OCI-LY3 (cell line): ENCODE measurements around the gene UBXN10.

Experiments
- H2AFZ ChIP-seq: fragments of 200-600, 300-600 bp; shearing (Covaris generic); 2 replicates; pipeline ENCODE4 v1.6.0; 2014; ENCODE audit warnings: antibody characterized with exemption, low read depth, low read length
- H3K27ac ChIP-seq: fragments of 200-600, 300-600 bp; sonication (generic); 2 replicates; pipeline ENCODE4 v1.5.1; 2014; ENCODE audit warnings: mild to moderate bottlenecking, low read length, moderate library complexity, mixed read lengths
- H3K27me3 ChIP-seq: fragments of 200-600, 300-600 bp; sonication (generic); 2 replicates; pipeline ENCODE4 v1.6.1; 2014; ENCODE audit warnings: low read depth, low read length, mixed read lengths
- H3K36me3 ChIP-seq: fragments of 200-600, 300-600 bp; sonication (generic); replicated peaks from 2 replicates; pipeline ENCODE3; 2014; ENCODE audit warnings: low read depth, low read length, mixed read lengths
- H3K4me1 ChIP-seq: fragments of 300-600, 200-600 bp; sonication (generic); 2 replicates; pipeline ENCODE4 v1.6.1; 2014; ENCODE audit warnings: low read length, mixed read lengths
- H3K4me2 ChIP-seq: fragments of 200-600, 300-600 bp; sonication (generic); 2 replicates; pipeline ENCODE4 v1.6.1; 2014; ENCODE audit warnings: low read length, mixed read lengths
- H3K4me3 ChIP-seq: fragments of 300-600, 200-600 bp; sonication (generic); 2 replicates; pipeline ENCODE4 v1.5.1; 2014; ENCODE audit warnings: antibody characterized with exemption, mild to moderate bottlenecking, low read length, moderate library complexity
- H3K79me2 ChIP-seq: fragments of 300-600, 200-600 bp; shearing (Covaris generic); 2 replicates; pipeline ENCODE4 v1.6.1; 2014; ENCODE audit warnings: mild to moderate bottlenecking, low read length, mixed read lengths
- H3K9ac ChIP-seq: fragments of 300-600, 200-600 bp; shearing (Covaris generic); 2 replicates; pipeline ENCODE4 v1.6.0; 2014; ENCODE audit warnings: mild to moderate bottlenecking, low read length, moderate library complexity
- H3K9me3 ChIP-seq: fragments of 200-600, 300-600 bp; shearing (Covaris generic); 2 replicates; pipeline ENCODE4 v1.6.1; 2014; ENCODE audit warnings: low read length, mixed read lengths; ENCODE audit not compliant: insufficient read depth
- H4K20me1 ChIP-seq: fragments of 200-600, 300-600 bp; sonication (generic); 2 replicates; pipeline ENCODE4 v1.6.1; 2016; ENCODE audit warnings: low read length, mixed read lengths; ENCODE audit not compliant: insufficient read depth
- EZH2phosphoT487 ChIP-seq: fragments of 200-600 bp; shearing (Covaris generic); IDR thresholded peaks from 2 replicates; pipeline ENCODE4 v1.6.1; 2018; ENCODE audit warnings: antibody characterized with exemption, mixed run types, low read depth
- TF ChIP-seq, protein P1 (sequence below): fragments of 200-600, 300-600 bp; sonication (generic); IDR thresholded peaks from 2 replicates; pipeline ENCODE4 v1.5.1; 2014; ENCODE audit warnings: antibody characterized with exemption, low read length, low read depth

Gene UBXN10

DNA sequence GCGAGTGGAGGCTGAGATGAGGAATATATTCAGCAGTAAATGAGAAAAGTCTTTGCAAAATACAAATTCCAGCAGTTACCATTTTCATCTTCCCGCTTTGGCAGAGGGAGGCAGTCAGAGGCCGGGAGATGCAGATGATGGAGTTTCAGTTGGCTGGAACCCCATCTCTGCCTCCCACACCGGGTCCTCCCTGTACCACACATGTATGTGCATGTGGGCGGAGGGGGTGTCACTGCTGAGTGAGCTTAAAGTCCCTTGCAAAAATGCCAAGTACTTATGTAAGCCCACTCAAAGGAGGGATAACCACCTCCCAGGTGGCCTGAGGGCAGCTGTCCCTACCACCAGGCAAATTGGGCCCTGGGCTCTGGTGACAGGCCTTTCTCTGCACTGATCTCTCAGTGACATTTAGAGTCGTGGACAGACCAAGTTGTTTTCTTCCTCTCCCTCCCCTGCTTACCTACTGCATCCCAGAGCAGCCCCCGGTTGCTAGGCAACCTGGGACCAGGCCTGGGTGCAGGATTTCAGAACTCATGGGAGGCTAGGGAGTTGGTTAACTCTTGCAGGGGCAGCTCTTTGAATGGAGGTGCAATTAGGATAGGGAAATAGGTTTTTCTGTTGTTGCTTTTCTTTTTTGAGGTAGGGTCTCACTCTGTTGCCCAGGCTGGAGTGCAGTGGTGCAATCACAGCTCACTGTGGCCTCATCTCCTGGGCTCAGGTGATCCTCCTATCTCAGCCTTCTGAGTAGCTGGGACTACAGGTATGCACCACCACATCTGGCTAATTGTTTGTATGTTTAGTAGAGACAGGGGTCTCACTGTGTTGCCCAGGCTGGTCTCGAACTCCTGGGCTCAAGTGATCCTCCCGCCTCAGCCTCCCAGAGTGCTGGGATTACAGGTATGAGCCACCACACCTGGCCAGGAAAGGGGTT is 17.1 kb upstream of the UBXN10 start:
- H3K4me3 ChIP-seq = no peak overlapping the region
- peaks cover 12% of the 10 kb centered on the region for H3K4me1 ChIP-seq
- no peaks in the 10 kb centered on the region for H4K20me1 ChIP-seq
- no peak overlapping the region for H2AFZ ChIP-seq
- no peak overlapping the region for H3K4me2 ChIP-seq
- H3K36me3 ChIP-seq = no peaks in the 10 kb centered on the region
- no peaks in the 10 kb centered on the region for H3K27me3 ChIP-seq
- no peak overlapping the region for H3K27ac ChIP-seq
- no peaks in the 10 kb centered on the region for H3K79me2 ChIP-seq
- H3K9me3 ChIP-seq = no peaks in the 10 kb centered on the region
- TF ChIP-seq, protein P1, sequence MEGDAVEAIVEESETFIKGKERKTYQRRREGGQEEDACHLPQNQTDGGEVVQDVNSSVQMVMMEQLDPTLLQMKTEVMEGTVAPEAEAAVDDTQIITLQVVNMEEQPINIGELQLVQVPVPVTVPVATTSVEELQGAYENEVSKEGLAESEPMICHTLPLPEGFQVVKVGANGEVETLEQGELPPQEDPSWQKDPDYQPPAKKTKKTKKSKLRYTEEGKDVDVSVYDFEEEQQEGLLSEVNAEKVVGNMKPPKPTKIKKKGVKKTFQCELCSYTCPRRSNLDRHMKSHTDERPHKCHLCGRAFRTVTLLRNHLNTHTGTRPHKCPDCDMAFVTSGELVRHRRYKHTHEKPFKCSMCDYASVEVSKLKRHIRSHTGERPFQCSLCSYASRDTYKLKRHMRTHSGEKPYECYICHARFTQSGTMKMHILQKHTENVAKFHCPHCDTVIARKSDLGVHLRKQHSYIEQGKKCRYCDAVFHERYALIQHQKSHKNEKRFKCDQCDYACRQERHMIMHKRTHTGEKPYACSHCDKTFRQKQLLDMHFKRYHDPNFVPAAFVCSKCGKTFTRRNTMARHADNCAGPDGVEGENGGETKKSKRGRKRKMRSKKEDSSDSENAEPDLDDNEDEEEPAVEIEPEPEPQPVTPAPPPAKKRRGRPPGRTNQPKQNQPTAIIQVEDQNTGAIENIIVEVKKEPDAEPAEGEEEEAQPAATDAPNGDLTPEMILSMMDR = no peak
- H3K9ac ChIP-seq = no peak overlapping the region

DNA sequence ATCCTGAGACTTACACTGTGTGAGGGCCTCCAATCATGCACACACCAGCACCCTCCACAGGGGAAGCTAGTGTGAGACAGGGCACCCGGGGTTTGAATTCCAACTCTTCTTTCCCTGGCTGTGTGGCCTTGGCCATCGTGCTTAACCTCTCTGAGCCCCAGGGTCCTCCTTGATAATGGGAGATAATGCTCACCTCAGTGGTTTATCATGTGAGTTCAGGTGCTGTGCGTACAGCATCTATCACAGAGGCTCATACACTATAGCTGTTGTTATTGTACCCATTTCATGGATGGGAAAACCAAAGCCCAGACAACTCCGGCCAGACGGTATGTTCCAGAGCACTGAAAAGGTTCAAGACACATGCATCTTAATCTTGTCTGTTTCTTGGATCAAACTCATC is 16.0 kb upstream of the UBXN10 start:
- Histone ChIP-seq H3K4me2 (no peak overlapping the region), H3K9ac (no peak overlapping the region), H3K79me2 (no peaks in the 10 kb centered on the region), H2AFZ (no peak overlapping the region), H3K4me3 (no peak overlapping the region), H3K27ac (no peak overlapping the region), H3K9me3 (no peaks in the 10 kb centered on the region), H3K4me1 (peaks cover 15% of the 10 kb centered on the region), H3K27me3 (no peaks in the 10 kb centered on the region), H4K20me1 (no peaks in the 10 kb centered on the region), H3K36me3 (no peaks in the 10 kb centered on the region)
- TF ChIP-seq, protein P1 = no peak

DNA sequence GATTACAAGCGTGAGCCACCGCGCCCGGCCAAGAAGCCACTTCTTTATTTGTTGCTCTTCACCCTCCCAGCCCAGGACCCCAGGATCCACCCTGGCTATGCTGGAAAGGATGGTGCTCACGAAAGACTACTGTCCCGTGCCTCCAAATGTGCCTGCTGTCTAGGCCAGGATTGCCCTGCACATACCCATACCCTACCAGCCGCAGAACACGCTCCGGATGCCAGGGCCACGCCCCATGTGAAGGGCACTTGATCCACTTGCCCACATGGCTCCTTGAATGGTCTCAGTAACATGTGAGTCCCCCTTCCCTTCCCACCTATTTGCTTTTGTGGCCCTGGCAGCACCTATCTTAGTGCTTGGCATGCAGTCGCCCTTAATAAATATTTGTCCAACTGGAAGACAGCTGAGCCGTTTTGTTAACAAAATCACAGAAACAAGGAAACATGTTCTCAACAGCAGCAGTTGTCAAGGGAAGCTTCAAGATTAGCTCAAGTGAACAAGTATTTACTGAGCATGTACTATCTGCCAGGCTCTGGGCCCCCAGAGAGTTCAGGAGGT is 13.8 kb upstream of the UBXN10 start:
- Histone ChIP-seq H3K79me2 (no peaks in the 10 kb centered on the region), H3K4me1 (peaks cover 15% of the 10 kb centered on the region), H3K4me3 (no peak overlapping the region), H3K9ac (no peak overlapping the region), H3K9me3 (no peaks in the 10 kb centered on the region), H4K20me1 (no peaks in the 10 kb centered on the region), H3K4me2 (no peak overlapping the region), H3K36me3 (no peaks in the 10 kb centered on the region), H3K27me3 (no peaks in the 10 kb centered on the region), H2AFZ (no peak overlapping the region), H3K27ac (no peak overlapping the region)
- TF ChIP-seq, protein P1 = no peak
- TF ChIP-seq EZH2phosphoT487 = no peak

DNA sequence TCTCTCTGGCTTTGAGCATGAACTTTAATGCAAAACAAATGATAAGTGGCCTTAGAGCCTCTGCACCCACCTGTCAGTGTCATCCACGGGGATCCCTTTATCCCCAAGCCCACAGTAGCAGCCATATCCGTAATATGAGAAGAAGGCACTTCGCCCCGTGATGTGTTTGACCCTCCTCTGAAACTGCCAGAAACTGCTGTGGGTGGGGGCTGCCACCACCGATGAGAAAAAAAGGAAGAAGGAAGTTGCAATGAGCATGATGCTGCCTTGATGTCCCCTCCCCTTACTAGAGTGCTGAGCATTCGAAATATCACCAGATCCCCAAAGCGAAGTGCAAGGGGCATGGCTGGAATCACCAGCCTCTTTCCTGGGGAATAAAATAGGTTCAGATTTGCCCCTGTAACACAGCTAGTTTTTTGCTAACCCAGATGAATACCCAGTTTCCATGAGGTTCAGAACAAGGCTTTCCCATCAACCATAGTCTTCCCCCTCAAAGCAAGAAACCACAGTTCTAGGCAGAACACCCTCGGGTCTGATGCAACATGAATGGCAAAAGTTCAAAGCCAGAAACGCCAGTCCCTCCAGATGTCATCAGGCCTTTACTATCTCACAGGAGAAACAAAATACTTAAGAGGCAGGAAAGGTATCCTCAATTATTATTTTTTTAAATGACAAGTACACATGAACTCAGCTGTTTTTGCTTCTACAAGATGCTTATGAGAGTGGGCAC is 10.8 kb upstream of the UBXN10 start:
- Histone ChIP-seq H2AFZ (no peak overlapping the region), H3K4me3 (no peak overlapping the region), H3K4me1 (peaks cover 15% of the 10 kb centered on the region), H3K9me3 (no peaks in the 10 kb centered on the region), H3K27ac (no peak overlapping the region), H3K27me3 (no peaks in the 10 kb centered on the region), H3K36me3 (no peaks in the 10 kb centered on the region), H3K9ac (no peak overlapping the region), H4K20me1 (no peaks in the 10 kb centered on the region), H3K79me2 (no peaks in the 10 kb centered on the region), H3K4me2 (no peak overlapping the region)
- TF ChIP-seq EZH2phosphoT487 = no peak
- TF ChIP-seq, protein P1 = no peak
